Subcutaneous abdominal adipose tissue (tissue), 5 donors: ENCODE measurements around the gene PTF1A.

Experiments
- H3K27ac ChIP-seq: one replicate; pipeline ENCODE4 v1.7.0; 2013; ENCODE audit warnings: low read depth, mild to moderate bottlenecking, inconsistent platforms, low read length, moderate library complexity
- H3K27me3 ChIP-seq, 5 donors: one replicate each; pipeline ENCODE4 v1.7.0; 2013; ENCODE audit warnings: low read length in 5 of 5, inconsistent platforms in 1 of 5; ENCODE audit not compliant: control insufficient read depth in 5 of 5, insufficient read depth in 4 of 5
- H3K36me3 ChIP-seq, 5 donors: one replicate each; pipeline ENCODE4 v1.7.0; 2013; ENCODE audit warnings: low read length in 5 of 5; ENCODE audit not compliant: control insufficient read depth in 5 of 5, insufficient read depth in 5 of 5
- H3K4me1 ChIP-seq, 5 donors: one replicate each; pipeline ENCODE4 v1.7.0; 2013; ENCODE audit warnings: low read length in 5 of 5, mild to moderate bottlenecking in 3 of 5, moderate library complexity in 1 of 5; ENCODE audit not compliant: control insufficient read depth in 5 of 5, insufficient read depth in 5 of 5
- H3K4me3 ChIP-seq, 5 donors: one replicate each; pipeline ENCODE4 v1.7.0; 2013; ENCODE audit warnings: low read length in 5 of 5, low read depth in 1 of 5
- H3K9ac ChIP-seq, 5 donors: one replicate each; pipeline ENCODE4 v1.7.0; 2013; ENCODE audit warnings: low read length in 5 of 5, mild to moderate bottlenecking in 4 of 5, moderate library complexity in 3 of 5
- H3K9me3 ChIP-seq, 5 donors: one replicate each; pipeline ENCODE4 v1.7.0; 2013; ENCODE audit warnings: low read length in 5 of 5; ENCODE audit not compliant: control insufficient read depth in 5 of 5
- donor health status: healthy.
- donor health status: healthy.
- donor health status: healthy.
- donor health status: healthy.
- donor health status: healthy.

PTF1A gene

GRCh38 chr10:23195846-23196600 lies 3.9 kb downstream of the PTF1A start:
- Histone ChIP-seq H3K36me3 (no peaks in the 10 kb centered on the region), H3K4me3 (no peak overlapping the region), H3K27me3 (peaks cover 41 to 80% (median 67%) of the 10 kb centered on the region in 5 donors), H3K4me1 (peaks cover 0 to 11% (median 3%) of the 10 kb centered on the region in 5 donors), H3K9ac (no peak overlapping the region), H3K9me3 (no peaks in the 10 kb centered on the region), H3K27ac (no peak overlapping the region)

- Histone ChIP-seq H3K27ac (no peak overlapping the region), H3K27me3 (peaks cover 41 to 78% (median 63%) of the 10 kb centered on the region in 5 donors)
Observed at GRCh38 chr10:23196915-23197314, 4.8 kb downstream of the PTF1A start.

DNA sequence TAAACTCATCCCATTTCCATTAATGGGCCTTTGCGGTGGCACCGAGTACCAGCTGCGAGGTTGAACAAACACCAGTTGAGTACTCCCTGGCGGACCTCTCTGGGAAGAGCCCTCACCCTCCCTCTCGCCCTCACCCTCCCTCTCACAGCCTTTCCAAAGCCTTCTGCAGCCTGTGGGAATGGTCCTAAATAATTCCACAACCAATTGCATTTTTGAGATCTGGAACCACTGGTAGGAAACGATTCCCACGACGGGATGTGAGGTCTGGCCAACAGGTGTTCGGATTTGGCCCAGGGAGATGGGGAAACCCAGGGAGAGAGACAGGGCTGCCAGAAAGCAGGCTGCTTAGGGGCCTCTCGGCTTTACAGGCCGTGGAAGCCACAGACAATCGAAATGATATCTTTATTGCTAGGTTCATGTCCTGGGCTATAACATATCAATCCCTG lies 5.3 kb downstream of the PTF1A start:
- H3K4me3 ChIP-seq: no peak overlapping the region
- no peak overlapping the region for H3K9ac ChIP-seq
- no peak overlapping the region for H3K27ac ChIP-seq
- peaks cover 38 to 75% (median 61%) of the 10 kb centered on the region in 5 donors for H3K27me3 ChIP-seq
- H3K4me1 ChIP-seq: peaks cover 0 to 9% (median 1%) of the 10 kb centered on the region in 5 donors
- no peaks in the 10 kb centered on the region for H3K9me3 ChIP-seq
- H3K36me3 ChIP-seq: no peaks in the 10 kb centered on the region

More at GRCh38 chr10:23196915-23197314, 4.8 kb downstream of the PTF1A start:
- Histone ChIP-seq H3K9ac (no peak overlapping the region), H3K36me3 (no peaks in the 10 kb centered on the region), H3K4me3 (no peak overlapping the region), H3K9me3 (no peaks in the 10 kb centered on the region), H3K4me1 (peaks cover 0 to 11% (median 3%) of the 10 kb centered on the region in 5 donors)

GRCh38 chr10:23198610-23198939 lies 6.5 kb downstream of the PTF1A start:
- Histone ChIP-seq H3K27ac (no peak overlapping the region), H3K27me3 (peaks cover 38 to 78% (median 64%) of the 10 kb centered on the region in 5 donors), H3K36me3 (no peaks in the 10 kb centered on the region), H3K4me1 (peaks cover 0 to 8% (median 0%) of the 10 kb centered on the region in 5 donors), H3K4me3 (no peak overlapping the region), H3K9ac (no peak overlapping the region), H3K9me3 (no peaks in the 10 kb centered on the region)

DNA sequence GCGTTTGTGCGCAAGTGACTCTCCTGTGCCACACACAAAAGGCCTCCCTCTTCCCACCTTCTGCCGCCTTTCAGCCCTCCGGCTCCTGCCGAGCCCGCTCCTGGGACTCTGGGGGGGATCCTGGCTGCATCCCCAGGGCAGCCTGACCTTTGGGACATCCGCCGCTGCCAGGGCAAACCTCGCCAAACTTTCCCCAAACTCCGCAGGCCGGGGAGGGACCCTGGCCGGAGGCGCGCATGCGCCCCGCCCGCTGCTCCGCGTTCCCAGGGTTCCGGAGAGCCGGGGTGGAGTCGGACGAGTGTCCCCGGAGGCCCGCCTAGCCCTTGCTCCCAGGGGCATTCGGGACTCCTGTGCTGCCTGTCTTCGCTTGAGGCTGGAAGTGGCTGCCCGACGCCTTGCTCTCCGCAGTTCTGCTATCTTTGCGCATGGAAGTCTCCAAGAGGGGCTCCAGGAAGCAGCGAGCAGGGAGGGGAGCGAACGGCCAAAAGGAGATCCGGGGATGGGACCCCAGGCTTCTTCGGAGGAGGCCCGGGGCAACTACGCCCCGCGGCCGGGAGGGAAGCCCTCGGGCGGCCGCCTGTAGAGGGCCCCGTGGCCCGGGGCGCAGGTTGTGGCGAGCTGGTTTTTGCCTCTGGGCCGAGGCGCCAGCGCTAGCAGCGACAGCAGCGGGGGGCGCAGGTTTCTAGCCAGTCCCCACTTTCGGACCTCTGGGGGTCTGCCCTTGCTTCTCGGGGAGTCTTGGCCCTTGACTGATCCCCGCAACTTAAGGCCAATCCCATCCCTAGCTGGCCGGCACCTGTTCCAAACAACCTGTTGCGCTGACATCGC lies 7.0 kb downstream of the PTF1A start:
- H3K9ac ChIP-seq: no peak overlapping the region
- no peaks in the 10 kb centered on the region for H3K9me3 ChIP-seq
- no peak overlapping the region for H3K4me3 ChIP-seq
- no peaks in the 10 kb centered on the region for H3K36me3 ChIP-seq
- H3K27ac ChIP-seq: no peak overlapping the region
- H3K4me1 ChIP-seq: peaks cover 0 to 8% (median 0%) of the 10 kb centered on the region in 5 donors
- H3K27me3 ChIP-seq: peaks cover 41 to 81% (median 66%) of the 10 kb centered on the region in 5 donors

DNA sequence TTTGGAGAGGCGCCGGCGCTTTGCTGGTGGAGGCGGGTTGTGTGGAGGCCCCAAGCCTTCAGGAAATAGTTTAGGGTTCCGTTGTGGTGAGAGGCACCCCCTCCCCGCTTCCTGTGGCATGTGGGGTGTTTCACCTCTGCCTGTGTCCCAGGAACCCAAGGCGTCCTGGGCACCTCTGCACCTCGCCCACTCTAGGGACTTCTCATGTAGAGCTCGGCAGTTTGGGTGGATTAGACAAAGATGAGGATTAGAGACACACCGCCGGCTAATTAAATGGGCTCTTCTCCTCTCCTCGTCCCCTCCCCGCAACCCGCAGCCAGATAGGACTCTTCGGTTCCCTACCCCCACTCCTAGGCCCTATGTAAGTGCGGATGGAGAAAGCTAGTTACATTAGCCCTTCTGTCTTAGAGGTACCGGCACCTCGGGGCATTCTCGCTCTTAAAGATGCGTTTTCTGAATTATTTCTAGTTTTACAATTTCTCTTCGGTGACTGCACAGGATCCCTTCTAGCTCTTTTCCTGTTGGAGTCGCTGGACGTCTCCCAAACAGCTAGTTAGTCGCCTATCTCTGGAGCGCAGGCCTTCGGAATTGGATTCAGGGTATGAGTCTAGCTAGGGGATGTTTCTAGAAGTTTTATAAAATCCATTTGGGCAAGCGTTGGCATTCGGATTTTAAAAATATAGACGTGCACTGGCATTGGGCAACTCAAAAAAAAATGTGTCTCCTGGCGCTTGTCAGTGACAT lies 7.8 kb downstream of the PTF1A start:
- Histone ChIP-seq H3K9ac (no peak overlapping the region), H3K36me3 (no peaks in the 10 kb centered on the region), H3K27ac (no peak overlapping the region), H3K9me3 (no peaks in the 10 kb centered on the region), H3K4me3 (no peak overlapping the region), H3K27me3 (peaks cover 40 to 79% (median 62%) of the 10 kb centered on the region in 5 donors), H3K4me1 (peaks cover 0 to 4% (median 0%) of the 10 kb centered on the region in 5 donors)

GRCh38 chr10:23200586-23200985 lies 8.5 kb downstream of the PTF1A start:
- Histone ChIP-seq H3K27ac (no peak overlapping the region), H3K4me1 (no peaks in the 10 kb centered on the region), H3K9ac (no peak overlapping the region), H3K27me3 (peaks cover 36 to 75% (median 56%) of the 10 kb centered on the region in 5 donors), H3K9me3 (no peaks in the 10 kb centered on the region), H3K36me3 (no peaks in the 10 kb centered on the region), H3K4me3 (no peak overlapping the region)

DNA sequence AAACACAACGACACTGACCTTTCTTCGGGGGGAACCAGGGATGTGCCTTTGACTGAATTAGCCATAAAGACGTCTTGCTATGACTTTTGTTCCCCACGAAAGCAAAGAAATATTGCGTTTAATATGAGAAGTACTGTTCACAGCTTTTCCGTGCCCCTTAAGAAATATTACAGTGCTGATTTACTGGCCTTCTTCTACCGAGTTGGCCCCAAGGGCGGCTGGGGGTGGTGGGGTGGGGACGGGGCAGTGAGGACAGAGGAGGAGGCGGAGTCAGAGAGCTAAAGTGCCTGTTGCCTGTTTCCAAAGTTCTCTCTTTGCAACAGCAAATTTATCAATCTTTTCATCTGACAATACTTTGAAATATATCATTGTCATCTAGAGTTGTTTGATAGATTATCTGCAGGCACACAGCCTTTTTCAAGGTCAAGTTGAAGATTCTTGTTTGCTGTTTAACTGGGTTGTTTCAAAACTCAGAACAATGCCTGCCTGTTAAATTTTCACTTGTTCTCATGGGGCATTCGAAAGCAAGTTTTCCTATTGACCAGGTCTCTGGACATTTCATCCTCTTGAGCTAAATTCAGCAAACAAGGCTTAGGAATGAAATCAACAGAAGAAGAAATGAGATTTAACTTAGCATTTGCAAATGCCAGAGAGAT lies 9.0 kb downstream of the PTF1A start:
- no peaks in the 10 kb centered on the region for H3K9me3 ChIP-seq
- H3K27me3 ChIP-seq: peaks cover 34 to 70% (median 55%) of the 10 kb centered on the region in 5 donors
- H3K9ac ChIP-seq: no peak overlapping the region
- H3K27ac ChIP-seq: no peak overlapping the region
- no peaks in the 10 kb centered on the region for H3K36me3 ChIP-seq
- H3K4me3 ChIP-seq: no peak overlapping the region
- H3K4me1 ChIP-seq: no peaks in the 10 kb centered on the region

- Histone ChIP-seq H3K9ac (no peak overlapping the region), H3K36me3 (no peaks in the 10 kb centered on the region), H3K27me3 (peaks cover 27 to 62% (median 49%) of the 10 kb centered on the region in 5 donors), H3K9me3 (no peaks in the 10 kb centered on the region), H3K27ac (no peak overlapping the region), H3K4me3 (no peak overlapping the region), H3K4me1 (no peaks in the 10 kb centered on the region)
Observed at GRCh38 chr10:23201837-23202236, 9.7 kb downstream of the PTF1A start.
